Fibroblast of skin of left quadriceps (primary cell): Measurements from ENCODE around the gene TWF2.
"Not testable (repeated sequence)": the region's sequence is repeated elsewhere in the genome, so short reads cannot be mapped to it uniquely, and the experiment has no call there.

Source experiments
- DNase-seq, 2 experiments: peaks; one replicate each; pipeline ENCODE4 v3.0.0-alpha.2; 2013; ENCODE audit warnings: low read depth in 2 of 2

TWF2 gene

GRCh38 chr3:52238761-52239701, at the start of gene TWF2:
TWF2 (minus strand) TSS chr3:52239158; CDS start chr3:52239016, 142 bp downstream.
- peak; percentile 57 to 62 for DNase-seq

GRCh38 chr3:52288674-52289073, 49.7 kb upstream of the TWF2 start:
- DNase-seq = no peak

- DNase-seq = no peak
Measured at GRCh38 chr3:52286777-52287110, 47.8 kb upstream of the TWF2 start.

GRCh38 chr3:52284051-52284450, 45.1 kb upstream of the TWF2 start:
- not testable (repeated sequence) for DNase-seq

GRCh38 chr3:52283306-52283705, 44.3 kb upstream of the TWF2 start:
- no peak for DNase-seq

GRCh38 chr3:52281981-52282801, 43.2 kb upstream of the TWF2 start:
- no peak for DNase-seq

GRCh38 chr3:52280050-52280461, 41.1 kb upstream of the TWF2 start:
- DNase-seq = no peak

GRCh38 chr3:52279596-52279995, 40.6 kb upstream of the TWF2 start:
- DNase-seq = no peak

GRCh38 chr3:52278510-52279069, 39.6 kb upstream of the TWF2 start, which contains the start of gene WDR82:
WDR82 (minus strand) TSS chr3:52278649; CDS start chr3:52278361, 288 bp downstream.
- DNase-seq = peak; percentile 83

- no peak for DNase-seq
Measured at GRCh38 chr3:52277972-52278509, 39.1 kb upstream of the TWF2 start.

- no peak for DNase-seq
Measured at GRCh38 chr3:52277071-52277964, 38.4 kb upstream of the TWF2 start.

GRCh38 chr3:52274781-52275180, 35.8 kb upstream of the TWF2 start:
- DNase-seq = not testable (repeated sequence)

- DNase-seq = no peak
Measured at GRCh38 chr3:52272831-52273230, 33.9 kb upstream of the TWF2 start.

- DNase-seq = not testable (repeated sequence)
Measured at GRCh38 chr3:52272172-52272571, 33.2 kb upstream of the TWF2 start.

GRCh38 chr3:52270252-52270754, 31.3 kb upstream of the TWF2 start:
- no peak for DNase-seq

- DNase-seq = no peak
Measured at GRCh38 chr3:52269776-52270175, 30.8 kb upstream of the TWF2 start.

GRCh38 chr3:52268036-52268435, 29.1 kb upstream of the TWF2 start:
- DNase-seq = no peak

GRCh38 chr3:52265387-52265786, 26.4 kb upstream of the TWF2 start:
- DNase-seq = no peak

GRCh38 chr3:52262447-52262846, 23.5 kb upstream of the TWF2 start:
- DNase-seq = no peak

GRCh38 chr3:52259448-52259847, 20.5 kb upstream of the TWF2 start:
- DNase-seq = no peak

- no peak for DNase-seq
Measured at GRCh38 chr3:52259035-52259434, 20.1 kb upstream of the TWF2 start.
